CD14-positive monocyte (primary cell): ENCODE measurements around the gene WDR33. TPM values are rescaled to one million over a fixed set of nuclear protein-coding genes. Genes with fewer than 3 reads are reported as not detected.

Source experiments
- DNase-seq, 3 donors: peaks; one replicate each; pipeline ENCODE4 v3.0.0-alpha.2; 2011 to 2022
- H2AFZ ChIP-seq: 2 replicates; pipeline ENCODE4 v1.6.0; 2012; ENCODE audit warnings: mild to moderate bottlenecking, low read depth, low read length, inconsistent platforms; ENCODE audit not compliant: insufficient read depth, poor library complexity, severe bottlenecking
- H3K27ac ChIP-seq, 2 donors: 1 replicate in 1 of 2; 2 replicates in 1 of 2; pipeline ENCODE4 v1.5.1; 2012 to 2013; ENCODE audit warnings: low read length in 2 of 2, control low read depth in 1 of 2, inconsistent platforms in 1 of 2, low read depth in 1 of 2, mild to moderate bottlenecking in 1 of 2
- H3K27me3 ChIP-seq, 2 donors: one replicate each; pipeline versions ENCODE4 v1.6.0 to v1.6.1; 2011 to 2013; ENCODE audit warnings: low read length in 2 of 2; ENCODE audit not compliant: control insufficient read depth in 2 of 2, insufficient read depth in 2 of 2
- H3K36me3 ChIP-seq, 2 donors: replicated peaks in 1 of 2; 1 replicate in 1 of 2; 2 replicates in 1 of 2; pipeline versions ENCODE4 v1.5.1 to v1.6.1; 2012 to 2013; ENCODE audit warnings: low read length in 2 of 2, control low read depth in 1 of 2, inconsistent platforms in 1 of 2, mild to moderate bottlenecking in 1 of 2; ENCODE audit not compliant: insufficient read depth in 2 of 2, control insufficient read depth in 1 of 2
- H3K4me1 ChIP-seq, 2 donors: 1 replicate in 1 of 2; 2 replicates in 1 of 2; pipeline versions ENCODE4 v1.5.1 to v1.6.1; 2012 to 2013; ENCODE audit warnings: low read length in 2 of 2, control low read depth in 1 of 2, inconsistent platforms in 1 of 2, mild to moderate bottlenecking in 1 of 2, moderate library complexity in 1 of 2; ENCODE audit not compliant: insufficient read depth in 2 of 2, control insufficient read depth in 1 of 2
- H3K4me2 ChIP-seq: replicated peaks from 2 replicates; pipeline ENCODE3; 2012; ENCODE audit warnings: low read length, moderate library complexity, mild to moderate bottlenecking; ENCODE audit not compliant: poor library complexity, severe bottlenecking; ENCODE audit errors: extremely low read depth
- H3K4me3 ChIP-seq, 3 experiments: fragments of 200-600 bp in 1 of 3; sonication (generic) in 1 of 3; replicated peaks in 1 of 3; 1 replicate in 2 of 3; 2 replicates in 1 of 3; pipeline ENCODE4 v1.5.1; 2011 to 2013; ENCODE audit warnings: low read length in 3 of 3, mild to moderate bottlenecking in 3 of 3, control low read depth in 2 of 3, low read depth in 2 of 3, inconsistent platforms in 1 of 3, moderate library complexity in 1 of 3
- H3K79me2 ChIP-seq: 2 replicates; pipeline ENCODE4 v1.6.0; 2012; ENCODE audit warnings: mild to moderate bottlenecking, control low read depth, inconsistent platforms, low read length, moderate library complexity; ENCODE audit not compliant: insufficient read depth
- H3K9ac ChIP-seq: 2 replicates; pipeline ENCODE4 v1.6.0; 2017; ENCODE audit warnings: low read length, mild to moderate bottlenecking; ENCODE audit not compliant: insufficient read depth, poor library complexity, severe bottlenecking
- H3K9me3 ChIP-seq, 2 donors: replicated peaks in 1 of 2; 1 replicate in 1 of 2; 2 replicates in 1 of 2; pipeline versions ENCODE4 v1.5.1 to v1.6.1; 2012 to 2013; ENCODE audit warnings: low read length in 2 of 2, control low read depth in 1 of 2; ENCODE audit not compliant: control insufficient read depth in 1 of 2, insufficient read depth in 1 of 2
- H4K20me1 ChIP-seq: 2 replicates; pipeline ENCODE4 v1.6.0; 2012; ENCODE audit warnings: mild to moderate bottlenecking, low read length, control low read depth, moderate library complexity; ENCODE audit not compliant: insufficient read depth
- H3K27ac Mint-ChIP-seq, 7 donors: one replicate each; pipeline ENCODE4 v1.8.0; 2020; ENCODE audit warnings: mild to moderate bottlenecking in 7 of 7, mixed read lengths in 7 of 7, moderate library complexity in 6 of 7, inconsistent platforms in 2 of 7
- H3K27me3 Mint-ChIP-seq, 3 donors: one replicate each; pipeline ENCODE4 v1.8.0; 2021 to 2022; ENCODE audit warnings: low read depth in 3 of 3, mild to moderate bottlenecking in 3 of 3, mixed read lengths in 3 of 3, moderate library complexity in 3 of 3, inconsistent platforms in 1 of 3
- H3K36me3 Mint-ChIP-seq, 2 donors: one replicate each; pipeline ENCODE4 v1.8.0; 2020; ENCODE audit warnings: mixed read lengths in 2 of 2, inconsistent platforms in 1 of 2, mild to moderate bottlenecking in 1 of 2
- H3K4me1 Mint-ChIP-seq: one replicate; pipeline ENCODE4 v1.8.0; 2020; ENCODE audit warnings: mild to moderate bottlenecking, mixed read lengths
- H3K4me3 Mint-ChIP-seq, 2 donors: one replicate each; pipeline ENCODE4 v1.8.0; 2020; ENCODE audit warnings: mild to moderate bottlenecking in 2 of 2, mixed read lengths in 2 of 2, moderate library complexity in 1 of 2
- H3K9me3 Mint-ChIP-seq, 7 donors: one replicate each; pipeline ENCODE4 v1.8.0; 2020 to 2022; ENCODE audit warnings: mixed read lengths in 7 of 7, mild to moderate bottlenecking in 6 of 7, moderate library complexity in 6 of 7, inconsistent platforms in 2 of 7
- WGBS: methylation state at CpG from one replicate; pipeline ENCODE4 v1.1.5; 2013; ENCODE audit warnings: missing lambda C conversion rate; ENCODE audit not compliant: insufficient coverage; 5-methylcytosine and 5-hydroxymethylcytosine counted together
- intact Hi-C, 2 donors: fragments of 100-400 bp; cut with micrococcal nuclease; formaldehyde crosslinking; loops; one replicate each; pipeline versions ENCODE4 v1.15.0 to v1.15.1; 2023
- polyA plus RNA-seq, 3 donors: library from polyadenylated mRNA; depleted of rRNA in 1 of 3; unstranded in 2 of 3; stranded (reverse) in 1 of 3; fragments of 300-500 nt in 2 of 3; fragments of >200 nt in 1 of 3; fragmentation: Illumina TruSeq in 2 of 3; gene quantifications; 1 replicate in 2 of 3; 2 replicates in 1 of 3; pipeline ENCODE4 v1.2.3, GENCODE V29; 2012 to 2021
- TF ChIP-seq, protein P1 (sequence below): fragments of 200-600 bp; IDR thresholded peaks from one replicate; pipeline ENCODE4 v1.8.0; 2022; ENCODE audit warnings: antibody characterized with exemption, mild to moderate bottlenecking

The WDR33 gene
- polyA plus RNA-seq, 3 donors: 12.5 to 19.6 (median 12.6) TPM

DNA sequence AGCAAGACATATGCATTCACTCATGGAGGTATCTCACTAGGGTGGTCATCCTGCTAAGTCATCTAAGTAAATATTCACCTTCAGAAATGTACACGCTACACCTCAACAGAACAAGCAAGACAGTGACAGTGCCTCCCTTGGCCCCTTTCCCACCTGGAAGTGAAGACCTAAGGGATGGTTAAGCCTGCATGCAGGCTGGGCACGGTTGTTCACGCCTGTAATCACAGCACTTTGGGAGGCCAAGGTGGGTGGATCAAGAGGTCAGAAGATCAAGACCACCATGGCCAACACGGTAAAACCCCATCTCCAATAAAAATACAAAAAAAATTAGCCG lies 140.0 kb downstream of the WDR33 start:
- peaks cover 0 to 5% of the 10 kb centered on the region in 2 donors for H3K9me3 ChIP-seq
- no peaks in the 10 kb centered on the region for H4K20me1 ChIP-seq
- H3K27ac Mint-ChIP-seq: no peak overlapping the region
- H3K4me3 ChIP-seq: no peak overlapping the region
- intact Hi-C loops: no loop called here
- no peak overlapping the region for H3K4me2 ChIP-seq
- H3K79me2 ChIP-seq: no peaks in the 10 kb centered on the region
- H3K36me3 ChIP-seq: no peaks in the 10 kb centered on the region
- H3K27ac ChIP-seq: no peak overlapping the region
- H3K27me3 ChIP-seq: peaks cover 23 to 50% of the 10 kb centered on the region in 2 donors
- no CpG with 5 or more reads among the region's 5 CpGs for WGBS
- H3K36me3 Mint-ChIP-seq: peaks cover 3 to 7% of the 10 kb centered on the region in 2 donors
- H3K4me3 Mint-ChIP-seq: no peak overlapping the region
- H2AFZ ChIP-seq: no peak overlapping the region
- peaks cover 7 to 13% of the 10 kb centered on the region in 2 donors for H3K4me1 ChIP-seq
- H3K9ac ChIP-seq: no peak overlapping the region
- TF ChIP-seq, protein P1, sequence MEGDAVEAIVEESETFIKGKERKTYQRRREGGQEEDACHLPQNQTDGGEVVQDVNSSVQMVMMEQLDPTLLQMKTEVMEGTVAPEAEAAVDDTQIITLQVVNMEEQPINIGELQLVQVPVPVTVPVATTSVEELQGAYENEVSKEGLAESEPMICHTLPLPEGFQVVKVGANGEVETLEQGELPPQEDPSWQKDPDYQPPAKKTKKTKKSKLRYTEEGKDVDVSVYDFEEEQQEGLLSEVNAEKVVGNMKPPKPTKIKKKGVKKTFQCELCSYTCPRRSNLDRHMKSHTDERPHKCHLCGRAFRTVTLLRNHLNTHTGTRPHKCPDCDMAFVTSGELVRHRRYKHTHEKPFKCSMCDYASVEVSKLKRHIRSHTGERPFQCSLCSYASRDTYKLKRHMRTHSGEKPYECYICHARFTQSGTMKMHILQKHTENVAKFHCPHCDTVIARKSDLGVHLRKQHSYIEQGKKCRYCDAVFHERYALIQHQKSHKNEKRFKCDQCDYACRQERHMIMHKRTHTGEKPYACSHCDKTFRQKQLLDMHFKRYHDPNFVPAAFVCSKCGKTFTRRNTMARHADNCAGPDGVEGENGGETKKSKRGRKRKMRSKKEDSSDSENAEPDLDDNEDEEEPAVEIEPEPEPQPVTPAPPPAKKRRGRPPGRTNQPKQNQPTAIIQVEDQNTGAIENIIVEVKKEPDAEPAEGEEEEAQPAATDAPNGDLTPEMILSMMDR: no peak
- peaks cover 60 to 89% (median 66%) of the 10 kb centered on the region in 3 donors for H3K27me3 Mint-ChIP-seq
- H3K4me1 Mint-ChIP-seq: peaks cover 8% of the 10 kb centered on the region
- H3K9me3 Mint-ChIP-seq: peaks cover 0 to 9% (median 8%) of the 10 kb centered on the region in 7 donors
- no peak for DNase-seq

DNA sequence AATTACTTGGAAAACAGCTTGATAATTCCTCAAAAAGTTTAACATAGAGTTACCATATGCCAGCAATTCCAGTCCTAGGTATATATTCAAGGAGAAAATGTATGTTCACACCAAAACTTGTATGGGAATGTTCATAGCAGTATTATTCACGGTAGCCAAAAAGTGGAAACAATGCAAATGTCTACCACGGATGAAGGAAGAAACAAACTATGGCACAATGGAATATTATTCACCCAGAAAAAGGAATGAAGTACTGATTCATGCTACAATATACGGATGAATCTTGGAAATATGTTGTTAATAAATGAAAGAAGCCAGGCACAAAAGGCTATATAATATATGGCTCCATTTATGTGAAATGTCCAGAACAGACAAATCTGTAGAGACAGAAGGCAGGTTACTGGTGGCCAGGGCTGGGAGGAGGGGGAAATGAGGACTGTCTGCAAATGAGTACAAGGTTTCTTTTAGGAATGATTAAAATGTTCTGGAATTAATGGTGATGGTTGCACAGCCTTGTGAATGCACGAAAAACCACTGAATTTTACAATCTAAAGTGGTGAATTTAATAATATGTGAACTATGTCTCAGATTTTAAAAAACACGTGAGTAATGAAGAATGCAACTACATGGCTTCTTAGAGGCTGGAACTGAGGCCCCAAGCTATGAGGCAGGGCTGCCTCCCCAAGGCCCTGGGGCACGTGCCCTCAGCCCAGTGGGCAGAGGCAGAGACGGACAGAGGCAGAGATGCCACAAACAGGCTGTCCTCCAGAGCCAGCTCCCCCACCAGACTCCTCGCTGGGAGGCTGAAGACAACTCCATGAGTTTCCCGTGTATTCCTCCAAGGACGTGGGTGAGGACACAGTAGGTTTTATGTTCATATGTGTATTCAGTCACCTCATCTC lies 140.7 kb downstream of the WDR33 start:
- no peaks in the 10 kb centered on the region for H3K9me3 ChIP-seq
- H3K4me2 ChIP-seq: no peak overlapping the region
- no peak for DNase-seq
- peaks cover 3 to 4% of the 10 kb centered on the region in 2 donors for H3K36me3 Mint-ChIP-seq
- H3K27me3 Mint-ChIP-seq: peaks cover 60 to 89% (median 66%) of the 10 kb centered on the region in 3 donors
- H3K36me3 ChIP-seq: no peaks in the 10 kb centered on the region
- no peak overlapping the region for H3K27ac ChIP-seq
- no peak overlapping the region for H3K4me3 Mint-ChIP-seq
- H4K20me1 ChIP-seq: no peaks in the 10 kb centered on the region
- WGBS: 100% methylated on average over 1 of the region's 10 CpGs
- H3K9ac ChIP-seq: no peak overlapping the region
- H3K4me1 ChIP-seq: peaks cover 4 to 8% of the 10 kb centered on the region in 2 donors
- no peak overlapping the region for H3K27ac Mint-ChIP-seq
- no peak overlapping the region for H2AFZ ChIP-seq
- no peaks in the 10 kb centered on the region for H3K79me2 ChIP-seq
- H3K4me3 ChIP-seq: no peak overlapping the region
- peaks cover 0 to 8% (median 4%) of the 10 kb centered on the region in 7 donors for H3K9me3 Mint-ChIP-seq
- peaks cover 4% of the 10 kb centered on the region for H3K4me1 Mint-ChIP-seq
- TF ChIP-seq, protein P1: no peak
- intact Hi-C loops: no loop called here
- H3K27me3 ChIP-seq: peaks cover 24 to 50% of the 10 kb centered on the region in 2 donors
